ENCODE results near the gene RIMS4. TPM values are rescaled to one million over a fixed set of nuclear protein-coding genes. Genes with fewer than 3 reads are reported as not detected.

The RIMS4 gene
- total RNA-seq, 2 donors from 2014 or later = 0.13 TPM; not detected in 1

DNA sequence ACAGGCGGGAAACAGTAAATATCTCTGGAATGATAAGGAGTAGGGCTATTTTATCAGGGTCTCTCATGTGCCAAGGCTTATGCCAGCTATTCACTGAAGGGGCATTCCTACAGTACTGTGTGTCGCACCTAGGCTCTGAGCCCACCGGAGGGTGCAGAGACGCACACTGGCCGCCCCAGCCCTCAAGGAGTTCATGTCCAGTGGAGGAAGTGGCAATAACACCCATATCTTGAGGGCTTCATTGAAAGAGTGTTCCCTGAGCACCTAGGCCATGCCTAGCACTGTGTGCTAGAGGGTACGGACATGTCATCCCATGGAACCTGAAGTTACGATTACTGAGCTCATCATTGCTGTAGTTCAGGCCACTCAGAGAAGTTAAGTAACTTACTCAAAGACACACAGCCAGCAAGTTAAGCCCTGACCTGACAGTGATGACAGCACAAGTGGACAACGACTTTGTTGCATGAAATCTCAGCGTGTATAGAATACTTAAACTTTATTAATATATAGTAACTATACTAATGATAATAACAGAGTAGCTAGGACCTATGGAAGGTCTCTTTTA, 86.5 kb downstream of the RIMS4 start:
- no peaks in the 10 kb centered on the region for H3K27me3 Mint-ChIP-seq
- no peaks in the 10 kb centered on the region for H3K9me3 Mint-ChIP-seq
- ATAC-seq (replicated peaks) = no peak
- no peaks in the 10 kb centered on the region for H3K4me1 Mint-ChIP-seq
- H3K27ac Mint-ChIP-seq = no peak overlapping the region
- H3K36me3 Mint-ChIP-seq (ENCODE audit: low read depth) = no peaks in the 10 kb centered on the region
- H3K4me3 Mint-ChIP-seq = no peak overlapping the region

DNA sequence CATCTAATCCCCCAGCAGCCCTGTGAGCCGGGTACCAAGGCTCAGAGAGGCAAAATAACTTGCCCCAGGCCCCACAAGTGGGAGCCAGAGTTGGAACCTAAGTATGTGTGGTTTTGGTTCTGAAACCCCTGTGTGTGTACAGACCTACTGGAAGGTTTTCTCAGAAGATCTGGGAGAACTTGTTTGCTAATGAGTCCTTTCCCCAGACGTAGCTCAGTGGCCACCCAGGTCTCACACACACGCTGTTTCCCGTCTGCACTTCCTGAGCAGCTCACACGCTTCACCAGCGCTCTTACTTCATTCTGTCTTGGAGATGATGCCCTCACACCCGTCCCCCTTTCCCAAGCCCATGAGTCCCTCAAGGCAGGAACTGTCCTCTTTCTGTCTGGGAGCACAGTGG, 87.0 kb downstream of the RIMS4 start:
- H3K27ac Mint-ChIP-seq = no peak overlapping the region
- no peak for ATAC-seq (replicated peaks)
- no peaks in the 10 kb centered on the region for H3K9me3 Mint-ChIP-seq
- no peak overlapping the region for H3K4me3 Mint-ChIP-seq
- no peaks in the 10 kb centered on the region for H3K4me1 Mint-ChIP-seq
- H3K36me3 Mint-ChIP-seq (ENCODE audit: low read depth) = no peaks in the 10 kb centered on the region
- no peaks in the 10 kb centered on the region for H3K27me3 Mint-ChIP-seq

- Mint-ChIP-seq H3K27me3 (no peaks in the 10 kb centered on the region), H3K4me1 (no peaks in the 10 kb centered on the region), H3K4me3 (no peak overlapping the region), H3K9me3 (no peaks in the 10 kb centered on the region), H3K36me3 (ENCODE audit: low read depth) (no peaks in the 10 kb centered on the region), H3K27ac (no peak overlapping the region)
- ATAC-seq (replicated peaks) = no peak
Observed at GRCh38 chr20:44722990-44723389, 87.4 kb downstream of the RIMS4 start.

DNA sequence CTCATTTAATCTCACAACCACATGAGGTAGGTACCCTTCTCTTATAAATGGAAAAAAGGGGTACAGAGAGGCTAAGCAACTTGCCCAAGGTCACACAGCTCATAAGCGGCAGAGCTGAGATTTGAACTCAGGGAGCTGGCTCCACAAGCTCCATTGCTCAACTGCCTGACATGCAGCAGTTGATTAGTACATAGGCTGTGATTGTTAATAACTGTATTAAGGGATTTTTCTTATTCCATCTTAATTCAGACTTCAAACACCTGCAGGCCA, 88.6 kb downstream of the RIMS4 start:
- no peak for ATAC-seq (replicated peaks)
- Mint-ChIP-seq H3K36me3 (ENCODE audit: low read depth) (no peaks in the 10 kb centered on the region), H3K27ac (no peak overlapping the region), H3K27me3 (no peaks in the 10 kb centered on the region), H3K4me3 (no peak overlapping the region), H3K4me1 (no peaks in the 10 kb centered on the region), H3K9me3 (no peaks in the 10 kb centered on the region)

- no peaks in the 10 kb centered on the region for H3K4me1 Mint-ChIP-seq
- H3K4me3 Mint-ChIP-seq = no peak overlapping the region
- no peaks in the 10 kb centered on the region for H3K27me3 Mint-ChIP-seq
- no peak for ATAC-seq (replicated peaks)
- H3K9me3 Mint-ChIP-seq = no peaks in the 10 kb centered on the region
- H3K36me3 Mint-ChIP-seq (ENCODE audit: low read depth) = no peaks in the 10 kb centered on the region
- H3K27ac Mint-ChIP-seq = no peak overlapping the region
Observed at GRCh38 chr20:44720997-44721784, 89.2 kb downstream of the RIMS4 start.

DNA sequence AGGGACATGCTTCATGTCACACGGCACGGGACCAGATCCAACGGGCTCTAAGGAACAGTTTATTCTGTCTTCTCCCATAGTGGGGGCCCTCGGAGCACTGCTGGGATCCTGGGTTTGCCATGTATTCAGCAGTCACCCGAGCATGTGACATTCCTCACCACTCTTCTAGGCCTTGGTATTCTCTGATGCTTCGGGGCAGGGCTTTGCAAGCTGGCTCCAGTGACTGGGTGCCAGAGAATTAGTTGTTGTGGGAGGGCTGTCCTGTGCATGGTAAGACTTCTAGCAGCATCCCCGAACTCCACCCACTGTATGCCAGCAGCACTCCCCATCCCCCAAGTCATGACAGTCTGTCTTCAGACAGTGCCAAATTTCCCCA, 89.7 kb downstream of the RIMS4 start:
- Mint-ChIP-seq H3K27me3 (no peaks in the 10 kb centered on the region), H3K4me3 (no peak overlapping the region), H3K36me3 (ENCODE audit: low read depth) (no peaks in the 10 kb centered on the region), H3K4me1 (no peaks in the 10 kb centered on the region), H3K9me3 (no peaks in the 10 kb centered on the region), H3K27ac (no peak overlapping the region)
- ATAC-seq (replicated peaks) = no peak

DNA sequence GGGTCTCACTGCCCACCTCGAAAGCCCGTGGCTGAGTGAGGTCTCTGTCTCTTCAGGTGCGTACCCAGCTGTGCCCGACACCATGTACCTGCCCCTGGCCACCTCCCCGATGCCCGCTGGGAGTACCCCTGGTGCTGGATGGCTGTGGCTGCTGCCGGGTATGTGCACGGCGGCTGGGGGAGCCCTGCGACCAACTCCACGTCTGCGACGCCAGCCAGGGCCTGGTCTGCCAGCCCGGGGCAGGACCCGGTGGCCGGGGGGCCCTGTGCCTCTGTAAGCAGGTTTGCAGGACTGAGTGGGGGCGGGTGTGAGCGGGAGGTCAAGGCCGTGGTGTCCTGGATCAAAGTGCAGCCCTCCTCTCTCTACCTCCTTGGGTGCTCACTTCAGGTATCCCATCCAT, 90.5 kb downstream of the RIMS4 start:
- no peak overlapping the region for H3K27ac Mint-ChIP-seq
- H3K4me1 Mint-ChIP-seq = no peaks in the 10 kb centered on the region
- no peaks in the 10 kb centered on the region for H3K9me3 Mint-ChIP-seq
- no peak overlapping the region for H3K4me3 Mint-ChIP-seq
- ATAC-seq (replicated peaks) = no peak
- no peaks in the 10 kb centered on the region for H3K27me3 Mint-ChIP-seq
- H3K36me3 Mint-ChIP-seq (ENCODE audit: low read depth) = no peaks in the 10 kb centered on the region

- H3K4me3 Mint-ChIP-seq = no peak overlapping the region
- no peaks in the 10 kb centered on the region for H3K36me3 Mint-ChIP-seq (ENCODE audit: low read depth)
- no peaks in the 10 kb centered on the region for H3K9me3 Mint-ChIP-seq
- no peaks in the 10 kb centered on the region for H3K27me3 Mint-ChIP-seq
- ATAC-seq (replicated peaks) = no peak
- no peak overlapping the region for H3K27ac Mint-ChIP-seq
- H3K4me1 Mint-ChIP-seq = no peaks in the 10 kb centered on the region
Observed at GRCh38 chr20:44717986-44718385, 92.4 kb downstream of the RIMS4 start.

DNA sequence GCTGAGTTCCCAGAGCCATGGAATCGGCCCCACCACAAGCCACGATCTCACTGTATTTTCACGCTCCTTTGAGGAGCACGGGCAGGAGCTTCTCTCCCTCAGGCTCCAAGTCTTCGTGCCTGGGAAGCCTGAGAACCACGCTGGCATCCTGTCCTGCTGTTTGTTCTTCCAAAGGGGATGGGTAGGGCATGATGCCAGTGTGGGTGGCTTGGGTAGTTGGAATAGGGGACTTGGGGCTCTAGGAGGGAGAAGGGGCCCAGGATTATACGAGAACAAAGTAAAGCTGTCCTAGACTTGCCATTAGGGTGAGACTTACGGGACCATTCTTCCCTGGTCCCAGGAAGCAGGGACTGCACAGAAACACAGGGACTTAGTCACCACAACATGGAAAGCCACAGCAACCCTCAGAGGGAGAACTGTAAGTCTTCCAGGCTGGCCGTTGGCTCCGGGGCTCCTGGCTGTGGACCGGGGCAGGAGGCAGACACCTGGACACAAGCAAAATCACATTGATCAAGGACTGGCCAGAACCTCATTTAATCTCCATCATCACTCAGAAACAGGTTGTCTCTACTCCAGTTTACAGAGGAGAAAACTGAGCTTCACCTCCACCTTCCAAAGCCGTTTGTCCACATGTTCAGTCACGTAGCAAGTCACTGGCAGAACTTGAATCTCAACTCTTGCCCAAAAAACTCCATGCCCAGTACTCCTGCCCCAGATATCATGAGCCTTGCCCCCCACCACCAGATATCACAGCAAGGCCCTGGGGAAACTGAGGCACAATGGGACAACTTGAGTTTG, 93.8 kb downstream of the RIMS4 start:
- H3K27me3 Mint-ChIP-seq = no peaks in the 10 kb centered on the region
- ATAC-seq (replicated peaks) = no peak
- H3K36me3 Mint-ChIP-seq (ENCODE audit: low read depth) = no peaks in the 10 kb centered on the region
- H3K4me1 Mint-ChIP-seq = no peaks in the 10 kb centered on the region
- H3K9me3 Mint-ChIP-seq = no peaks in the 10 kb centered on the region
- H3K4me3 Mint-ChIP-seq = no peak overlapping the region
- no peak overlapping the region for H3K27ac Mint-ChIP-seq

DNA sequence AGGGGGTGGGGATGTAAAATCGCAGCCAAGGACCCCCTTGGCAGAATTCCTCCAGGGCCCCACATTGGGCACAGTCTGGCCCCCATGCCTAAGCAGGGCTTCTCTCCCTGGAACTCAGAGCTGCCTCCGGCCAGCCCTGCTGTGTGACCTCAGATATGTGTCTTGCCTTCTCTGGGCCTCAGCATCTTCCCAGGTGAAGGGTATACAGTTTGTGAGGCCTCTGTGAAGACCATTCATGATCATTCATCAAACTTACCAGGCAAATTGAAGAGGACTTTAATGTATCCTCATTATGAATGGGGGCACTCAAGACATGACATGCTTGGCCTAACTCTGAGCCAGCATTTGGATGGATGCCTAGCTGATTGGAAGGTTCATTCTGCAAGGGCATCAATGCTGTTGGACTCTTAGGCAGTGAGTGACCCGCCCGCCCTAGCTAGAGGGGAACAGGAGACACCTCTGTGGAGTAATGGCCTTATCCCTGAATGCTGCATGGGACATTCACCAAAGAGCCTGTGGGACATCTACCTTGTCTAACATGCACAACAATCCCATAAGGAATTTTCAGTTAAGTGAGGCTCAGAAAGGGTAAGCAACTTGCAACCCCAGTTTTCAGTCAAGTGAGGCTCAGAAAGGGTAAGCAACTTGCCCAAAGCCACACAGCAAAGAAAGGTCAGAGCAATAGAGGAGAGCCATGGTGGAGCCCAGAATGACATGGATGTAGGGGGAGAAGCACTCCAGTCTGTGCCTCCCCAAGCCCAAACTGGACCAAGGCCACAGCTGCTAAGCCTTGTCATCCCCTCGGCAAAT, 94.6 kb downstream of the RIMS4 start:
- H3K4me1 Mint-ChIP-seq = no peaks in the 10 kb centered on the region
- no peaks in the 10 kb centered on the region for H3K36me3 Mint-ChIP-seq (ENCODE audit: low read depth)
- H3K27ac Mint-ChIP-seq = no peak overlapping the region
- ATAC-seq (replicated peaks) = no peak
- H3K9me3 Mint-ChIP-seq = no peaks in the 10 kb centered on the region
- H3K4me3 Mint-ChIP-seq = no peak overlapping the region
- H3K27me3 Mint-ChIP-seq = no peaks in the 10 kb centered on the region

GRCh38 chr20:44714701-44715498, 95.4 kb downstream of the RIMS4 start, which contains the start of gene CCN5:
CCN5 (plus strand) TSS chr20:44715369; CDS start chr20:44715391, 22 bp downstream.
- Mint-ChIP-seq H3K4me1 (no peaks in the 10 kb centered on the region), H3K27me3 (no peaks in the 10 kb centered on the region), H3K36me3 (ENCODE audit: low read depth) (no peaks in the 10 kb centered on the region), H3K4me3 (no peak within 1 kb of the TSS), H3K9me3 (no peaks in the 10 kb centered on the region), H3K27ac (no peak within 1 kb of the TSS)
- no peak for ATAC-seq (replicated peaks)

DNA sequence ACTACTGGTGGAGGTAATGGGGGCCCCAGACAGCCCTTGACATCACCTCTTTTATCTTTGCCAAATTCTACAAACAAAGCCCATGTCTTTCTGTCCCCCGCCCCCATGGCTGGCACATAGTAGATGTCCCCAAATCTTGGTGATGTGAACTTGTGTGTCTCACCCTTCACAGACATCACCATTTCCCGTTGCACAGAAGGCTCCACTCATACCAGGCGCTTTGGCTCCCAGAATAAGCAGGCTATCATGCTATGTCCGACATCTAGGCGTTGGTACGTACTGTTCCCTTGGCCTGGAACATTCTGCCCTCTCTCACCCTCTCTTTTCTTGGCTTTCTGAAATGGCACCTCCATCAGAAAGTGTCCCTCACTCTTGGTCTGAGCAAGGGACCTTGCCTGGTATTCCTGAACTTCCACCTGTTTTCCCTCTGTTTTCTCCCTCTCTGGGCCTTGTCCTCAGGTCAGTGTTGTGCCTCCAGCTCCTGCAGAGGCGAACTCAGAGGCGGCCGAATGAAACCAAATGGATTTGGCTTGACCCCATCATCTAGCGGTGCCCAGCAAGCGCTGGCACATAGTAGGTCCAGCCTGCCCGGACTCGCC, 96.1 kb downstream of the RIMS4 start:
- Mint-ChIP-seq H3K27ac (no peak overlapping the region), H3K36me3 (ENCODE audit: low read depth) (no peaks in the 10 kb centered on the region)

DNA sequence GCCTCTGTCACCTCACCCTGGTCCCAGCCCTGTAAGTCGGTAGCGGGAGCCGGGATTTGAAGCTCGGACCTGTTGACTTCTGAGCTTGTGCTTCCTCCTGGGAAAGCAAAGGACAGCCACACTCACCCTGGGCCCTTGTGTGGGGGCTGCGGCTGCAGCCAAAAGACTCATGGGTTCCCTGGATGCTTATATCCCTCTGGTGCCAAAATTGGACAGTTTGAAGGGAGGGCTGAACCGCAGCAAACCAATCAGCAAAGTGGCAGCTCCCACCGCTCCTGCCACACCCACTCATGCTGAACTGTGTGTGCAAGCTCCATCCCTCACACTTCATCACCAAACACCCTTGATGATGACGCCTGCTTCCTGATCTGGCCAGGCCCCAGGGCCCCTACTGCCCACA, 99.1 kb downstream of the RIMS4 start:
- Mint-ChIP-seq H3K4me1 (no peaks in the 10 kb centered on the region), H3K27ac (no peak overlapping the region), H3K27me3 (no peaks in the 10 kb centered on the region), H3K4me3 (no peak overlapping the region), H3K9me3 (no peaks in the 10 kb centered on the region), H3K36me3 (ENCODE audit: low read depth) (no peaks in the 10 kb centered on the region)
- ATAC-seq (replicated peaks) = no peak

More for the DNA sequence above, 96.1 kb downstream of the RIMS4 start:
- Mint-ChIP-seq H3K4me1 (no peaks in the 10 kb centered on the region), H3K4me3 (no peak overlapping the region), H3K9me3 (no peaks in the 10 kb centered on the region), H3K27me3 (no peaks in the 10 kb centered on the region)
- no peak for ATAC-seq (replicated peaks)

All from activated T-helper 17 cell treated with anti-CD3 and anti-CD28 coated beads, Interleukin-2, amount 50 U/mL, for 72 hours (primary cell).